GM10248 (cell line): ENCODE results near the gene ENTPD8.

ENCODE experiments used
- CTCF ChIA-PET: fragments of 300-600 bp; sonication (Branson Sonifier 250); formaldehyde crosslinking; extraction: SDS; loops from one replicate; lab custom pipeline; 2021; ENCODE audit warnings: antibody characterized with exemption; lab: Yijun Ruan, JAX
- POLR2A ChIA-PET: fragments of 350-650 bp; sonication (Branson Sonifier 250); formaldehyde crosslinking; extraction: SDS; loops from one replicate; lab custom pipeline; 2020; ENCODE audit warnings: antibody characterized with exemption; lab: Yijun Ruan, JAX
- DNase-seq: peaks from one replicate; pipeline ENCODE4 v3.0.0; 2012; ENCODE audit errors: extremely low spot score
- TF ChIP-seq, protein P1 (sequence below): IDR thresholded peaks from 2 replicates; pipeline ENCODE4 v1.5.1; 2012; ENCODE audit warnings: mild to moderate bottlenecking, low read depth; ENCODE audit errors: extremely low read depth, missing control alignments, control extremely low read depth

Gene ENTPD8

DNA sequence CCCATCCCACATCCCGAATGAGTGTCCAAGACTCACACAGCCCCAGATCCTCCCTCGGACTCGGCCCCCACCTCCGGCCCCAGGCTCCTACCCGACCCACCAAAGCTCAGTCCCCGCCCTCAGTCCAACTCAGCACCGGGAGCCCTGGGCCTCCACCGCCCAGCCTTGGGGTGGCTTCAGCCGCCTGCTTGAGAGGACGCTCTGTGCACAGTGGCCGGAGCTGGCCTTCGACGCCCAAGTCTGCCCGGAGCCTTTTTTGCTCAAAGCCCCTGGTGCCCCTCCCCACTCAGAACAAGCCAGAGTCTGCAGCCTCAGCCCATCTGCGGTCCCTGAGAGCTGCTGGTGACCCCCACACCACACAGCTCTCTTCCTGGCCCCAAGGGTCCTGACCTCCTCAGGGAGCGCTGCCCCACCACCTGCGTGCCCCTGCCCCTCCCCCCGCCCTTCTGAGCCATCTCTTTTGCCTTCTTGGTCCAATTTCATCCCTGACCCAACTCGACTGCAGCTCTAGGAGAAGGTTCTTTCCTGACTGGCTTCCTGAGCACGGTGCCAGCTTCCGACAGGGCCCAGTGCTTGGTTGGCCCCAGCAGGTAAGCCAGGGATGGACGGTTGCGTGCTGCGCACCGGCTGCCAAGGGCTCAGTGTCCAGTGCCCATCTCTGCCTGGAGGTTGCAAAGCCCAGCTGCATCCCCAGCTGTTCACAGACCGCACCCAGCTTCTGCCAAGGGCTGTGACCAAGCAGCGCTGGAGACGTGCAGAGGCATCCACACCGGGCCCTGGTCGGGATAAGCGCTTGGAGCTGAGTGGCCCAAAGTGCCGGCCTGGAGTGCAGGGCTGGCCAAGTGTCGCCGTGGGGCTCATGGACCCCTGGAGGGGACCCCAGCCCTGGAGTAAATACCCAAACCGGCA, 45.6 kb upstream of the ENTPD8 start:
- ChIA-PET POLR2A (no interaction called here), CTCF (interaction anchor here (1.2 kb wide), 1 partner anchor 23 kb away, joined by 6 read pairs; no protein-coding TSS in a partner anchor)
- TF ChIP-seq, protein P1, sequence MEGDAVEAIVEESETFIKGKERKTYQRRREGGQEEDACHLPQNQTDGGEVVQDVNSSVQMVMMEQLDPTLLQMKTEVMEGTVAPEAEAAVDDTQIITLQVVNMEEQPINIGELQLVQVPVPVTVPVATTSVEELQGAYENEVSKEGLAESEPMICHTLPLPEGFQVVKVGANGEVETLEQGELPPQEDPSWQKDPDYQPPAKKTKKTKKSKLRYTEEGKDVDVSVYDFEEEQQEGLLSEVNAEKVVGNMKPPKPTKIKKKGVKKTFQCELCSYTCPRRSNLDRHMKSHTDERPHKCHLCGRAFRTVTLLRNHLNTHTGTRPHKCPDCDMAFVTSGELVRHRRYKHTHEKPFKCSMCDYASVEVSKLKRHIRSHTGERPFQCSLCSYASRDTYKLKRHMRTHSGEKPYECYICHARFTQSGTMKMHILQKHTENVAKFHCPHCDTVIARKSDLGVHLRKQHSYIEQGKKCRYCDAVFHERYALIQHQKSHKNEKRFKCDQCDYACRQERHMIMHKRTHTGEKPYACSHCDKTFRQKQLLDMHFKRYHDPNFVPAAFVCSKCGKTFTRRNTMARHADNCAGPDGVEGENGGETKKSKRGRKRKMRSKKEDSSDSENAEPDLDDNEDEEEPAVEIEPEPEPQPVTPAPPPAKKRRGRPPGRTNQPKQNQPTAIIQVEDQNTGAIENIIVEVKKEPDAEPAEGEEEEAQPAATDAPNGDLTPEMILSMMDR = no peak
- no peak for DNase-seq

DNA sequence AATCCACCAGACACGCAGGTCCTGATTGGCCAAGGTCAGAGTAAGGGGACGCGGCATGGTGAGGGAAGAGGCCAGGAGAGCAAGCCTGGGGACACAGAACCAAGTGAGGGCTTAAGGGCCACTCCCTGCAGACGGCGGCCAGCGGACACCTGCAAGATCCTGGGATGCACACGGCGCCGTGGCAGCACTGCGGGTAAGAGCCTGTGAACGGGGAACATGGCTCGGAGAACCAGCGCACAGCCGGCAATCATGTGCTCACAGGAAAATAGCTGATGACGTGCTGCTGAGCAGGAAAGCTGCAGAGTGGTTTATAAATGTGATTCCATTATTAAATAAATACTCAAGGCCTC, 45.0 kb upstream of the ENTPD8 start:
- TF ChIP-seq, protein P1 = no peak
- DNase-seq = no peak
- ChIA-PET POLR2A (no interaction called here), CTCF (interaction anchor here (1.2 kb wide), 1 partner anchor 23 kb away, joined by 6 read pairs; no protein-coding TSS in a partner anchor)

DNA sequence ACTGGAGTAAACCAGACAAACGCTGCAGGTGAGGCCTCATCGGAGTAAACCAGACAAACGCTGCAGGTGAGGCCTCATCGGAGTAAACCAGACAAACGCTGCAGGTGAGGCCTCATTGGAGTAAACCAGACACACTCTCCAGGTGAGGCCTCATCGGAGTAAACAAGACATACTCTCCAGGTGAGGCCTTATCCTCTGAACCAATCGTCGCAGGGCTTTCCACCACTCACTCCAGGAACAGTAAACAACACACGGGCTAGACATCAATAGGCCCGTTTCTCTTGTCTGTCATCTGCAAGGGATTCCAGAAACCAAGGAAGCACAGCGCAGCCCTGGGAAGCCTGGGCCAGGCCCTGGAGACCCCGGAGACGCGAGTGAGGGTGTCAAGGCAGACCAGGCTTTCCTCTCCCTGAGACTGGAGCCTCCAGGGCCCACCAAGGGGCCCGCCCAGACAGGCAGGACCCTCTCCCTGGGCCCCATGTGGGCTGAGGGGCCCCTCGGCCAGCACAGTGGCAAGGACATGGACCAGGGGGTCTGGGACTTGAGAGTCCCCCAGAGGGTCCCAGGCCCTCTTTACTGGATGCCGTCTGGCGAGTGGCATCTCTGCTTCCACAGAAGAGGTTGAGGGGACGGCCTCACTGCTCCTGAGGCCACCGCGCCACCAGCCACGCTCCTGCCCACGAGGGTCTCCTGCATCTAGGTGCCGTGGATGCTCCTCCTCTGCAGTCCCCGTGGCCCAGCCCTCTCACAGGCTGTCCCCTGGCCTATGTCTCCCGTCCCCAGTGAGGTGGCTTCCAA, 44.4 kb upstream of the ENTPD8 start:
- POLR2A ChIA-PET = no interaction called here
- TF ChIP-seq, protein P1 = no peak
- CTCF ChIA-PET = no interaction called here
- DNase-seq = no peak

DNA sequence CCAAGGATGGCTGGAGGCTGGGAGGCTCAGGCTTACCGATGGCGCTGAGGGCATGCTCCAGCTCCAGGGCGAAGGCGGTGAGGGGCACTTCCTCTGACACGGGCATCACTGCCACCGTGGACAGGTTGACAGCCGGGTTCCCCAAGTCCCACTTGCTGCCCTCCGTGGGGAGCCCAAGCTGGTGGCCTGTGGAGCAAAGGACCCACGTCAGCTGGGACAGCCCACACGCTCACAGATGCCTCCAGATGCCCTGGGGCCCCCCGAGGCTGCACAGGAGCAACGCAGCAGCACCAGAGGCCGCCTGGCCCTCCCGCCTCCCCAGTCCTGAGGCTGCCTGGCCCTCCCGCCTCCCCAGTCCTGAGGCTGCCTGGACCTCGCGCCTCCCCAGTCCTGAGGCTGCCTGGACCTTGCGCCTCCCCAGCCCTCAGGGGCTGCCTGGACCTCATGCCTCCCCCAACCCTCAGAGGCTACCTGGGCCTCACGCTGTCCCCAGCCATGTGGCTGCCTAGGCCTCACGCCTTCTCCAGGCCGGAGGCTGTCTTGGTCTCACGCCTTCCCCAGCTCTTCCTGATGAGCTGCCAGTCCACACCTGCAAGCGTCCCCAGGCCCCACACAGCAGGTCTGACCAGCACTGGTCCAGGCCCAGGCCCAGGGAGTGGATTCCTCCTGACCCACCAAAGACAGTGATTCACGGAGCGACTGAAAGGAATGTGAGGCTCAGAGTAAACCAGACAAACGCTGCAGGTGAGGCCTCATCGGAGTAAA, 43.6 kb upstream of the ENTPD8 start:
- no peak for DNase-seq
- CTCF ChIA-PET = no interaction called here
- TF ChIP-seq, protein P1 = no peak
- POLR2A ChIA-PET = no interaction called here

- TF ChIP-seq, protein P1 = no peak
- no peak for DNase-seq
- ChIA-PET POLR2A (no interaction called here), CTCF (interaction anchor here (0.8 to 1.2 kb wide), 2 partner anchors 13 to 35 kb away, joined by 3 to 4 read pairs; no protein-coding TSS in a partner anchor)
Measured at GRCh38 chr9:137482094-137482781, 41.1 kb upstream of the ENTPD8 start.
